A673 (cell line): ENCODE measurements around the gene TACC3.

Experiments used
- EZH2 ChIP-seq: fragments of 200-600 bp; sonication (generic); IDR thresholded peaks from 2 replicates; pipeline ENCODE4 v1.6.1; 2017; ENCODE audit warnings: borderline replicate concordance, low read depth, mild to moderate bottlenecking, mixed read lengths, antibody characterized with exemption, low read length; ENCODE audit not compliant: poor library complexity, severe bottlenecking
- TF ChIP-seq, protein P1 (sequence below): fragments of 300-800, 200-600 bp; sonication (generic); conservative IDR thresholded peaks from 2 replicates; pipeline ENCODE4 v1.5.1; 2017; ENCODE audit warnings: low read depth, mild to moderate bottlenecking, antibody characterized with exemption, low read length, moderate library complexity, mixed read lengths

DNA sequence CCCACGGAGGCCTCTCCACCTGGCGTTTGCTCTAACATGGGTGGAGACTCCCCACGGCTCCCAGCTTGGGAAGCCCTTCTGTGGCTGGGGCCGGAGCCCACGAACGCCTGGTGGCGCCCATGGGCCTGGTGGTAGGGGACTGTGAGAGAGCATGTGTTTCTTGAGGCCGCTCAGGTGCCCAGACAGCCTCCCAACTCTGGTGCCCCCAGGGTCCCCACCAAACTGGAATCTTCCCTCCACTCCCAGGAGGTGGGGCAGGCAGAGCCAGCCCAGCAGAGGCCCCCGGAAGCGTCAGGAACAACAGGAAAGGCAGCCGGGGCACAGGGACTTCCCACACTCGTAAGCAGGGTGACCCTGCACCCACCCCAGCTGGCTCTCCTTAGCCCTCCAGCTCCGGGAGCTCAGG lies 38.5 kb downstream of the TACC3 start:
- TF ChIP-seq, protein P1, sequence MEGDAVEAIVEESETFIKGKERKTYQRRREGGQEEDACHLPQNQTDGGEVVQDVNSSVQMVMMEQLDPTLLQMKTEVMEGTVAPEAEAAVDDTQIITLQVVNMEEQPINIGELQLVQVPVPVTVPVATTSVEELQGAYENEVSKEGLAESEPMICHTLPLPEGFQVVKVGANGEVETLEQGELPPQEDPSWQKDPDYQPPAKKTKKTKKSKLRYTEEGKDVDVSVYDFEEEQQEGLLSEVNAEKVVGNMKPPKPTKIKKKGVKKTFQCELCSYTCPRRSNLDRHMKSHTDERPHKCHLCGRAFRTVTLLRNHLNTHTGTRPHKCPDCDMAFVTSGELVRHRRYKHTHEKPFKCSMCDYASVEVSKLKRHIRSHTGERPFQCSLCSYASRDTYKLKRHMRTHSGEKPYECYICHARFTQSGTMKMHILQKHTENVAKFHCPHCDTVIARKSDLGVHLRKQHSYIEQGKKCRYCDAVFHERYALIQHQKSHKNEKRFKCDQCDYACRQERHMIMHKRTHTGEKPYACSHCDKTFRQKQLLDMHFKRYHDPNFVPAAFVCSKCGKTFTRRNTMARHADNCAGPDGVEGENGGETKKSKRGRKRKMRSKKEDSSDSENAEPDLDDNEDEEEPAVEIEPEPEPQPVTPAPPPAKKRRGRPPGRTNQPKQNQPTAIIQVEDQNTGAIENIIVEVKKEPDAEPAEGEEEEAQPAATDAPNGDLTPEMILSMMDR: no peak
- TF ChIP-seq EZH2: no peak
